Gastrocnemius medialis (tissue), 4 donors: Measurements from ENCODE around the gene THADA. TPM values are rescaled to one million over a fixed set of nuclear protein-coding genes. Genes with fewer than 3 reads are reported as not detected.

Source experiments
- ATAC-seq, 2 donors: fragments of 150-250 bp; one replicate each; pipeline ENCODE4 v1.9.1; 2016
- DNase-seq, 2 donors: peaks; one replicate each; pipeline ENCODE4 v3.0.0-alpha.2; 2019
- H3K27ac ChIP-seq, 4 donors: fragments of 200-600 bp; sonication (generic); 1 replicate in 1 of 4; 2 replicates in 3 of 4; pipeline ENCODE4 v1.5.1; 2016 to 2018; ENCODE audit warnings: mild to moderate bottlenecking in 2 of 4, moderate library complexity in 1 of 4
- H3K27me3 ChIP-seq, 3 donors: fragments of 200-600 bp; sonication (generic) in 2 of 3; 1 replicate in 1 of 3; 2 replicates in 2 of 3; pipeline versions ENCODE4 v1.5.1 to v1.6.0; 2016 to 2019; ENCODE audit warnings: mild to moderate bottlenecking in 1 of 3, moderate library complexity in 1 of 3
- H3K36me3 ChIP-seq, 2 donors: fragments of 200-600 bp; sonication (generic) in 1 of 2; one replicate each; pipeline ENCODE4 v1.5.1; 2017 to 2018
- H3K4me1 ChIP-seq, 2 donors: fragments of 200-600 bp; sonication (generic) in 1 of 2; one replicate each; pipeline ENCODE4 v1.5.1; 2016 to 2017; ENCODE audit warnings: mild to moderate bottlenecking in 2 of 2
- H3K4me3 ChIP-seq, 4 donors: fragments of 200-600 bp; sonication (generic) in 3 of 4; 1 replicate in 1 of 4; 2 replicates in 3 of 4; pipeline ENCODE4 v1.5.1; 2016 to 2019; ENCODE audit warnings: mild to moderate bottlenecking in 2 of 4
- H3K9me3 ChIP-seq, 3 donors: fragments of 200-600 bp; sonication (generic) in 2 of 3; 1 replicate in 1 of 3; 2 replicates in 2 of 3; pipeline ENCODE4 v1.5.1; 2016 to 2019
- POLR2A ChIP-seq, 2 donors: fragments of 450-650 bp; IDR thresholded peaks; one replicate each; pipeline ENCODE4 v1.6.1; 2017; ENCODE audit warnings: antibody characterized with exemption in 2 of 2, mild to moderate bottlenecking in 2 of 2, moderate library complexity in 2 of 2
- in situ Hi-C, 4 donors: fragments of 200-750 bp; cut with MboI; loops; one replicate each; pipeline versions ENCODE4 v1.15.0 to v1.8.0; 2017; ENCODE audit warnings: low sequenced_read_pairs in 4 of 4
- intact Hi-C: fragments of 100-400 bp; cut with DNase I; formaldehyde crosslinking; loops from one replicate; pipeline ENCODE4 v1.15.1; 2023; ENCODE audit warnings: low total_unique reads
- total RNA-seq, 4 donors: library from RNA; depleted of rRNA; stranded (reverse); fragments of >200 nt; gene quantifications; one replicate each; pipeline versions ENCODE4 v1.1.0 to v1.2.3, GENCODE V29; 2016
- TF ChIP-seq, protein P1 (sequence below), 5 experiments: fragments of 450-650 bp in 3 of 5; fragments of 200-600 bp in 2 of 5; sonication (generic) in 2 of 5; IDR thresholded peaks in 4 of 5; conservative IDR thresholded peaks in 1 of 5; 1 replicate in 4 of 5; 2 replicates in 1 of 5; pipeline ENCODE4 v1.5.1; 2016 to 2019; ENCODE audit warnings: antibody characterized with exemption in 5 of 5, mild to moderate bottlenecking in 3 of 5, moderate library complexity in 3 of 5

Gene THADA
- total RNA-seq, 4 donors from 2014 or later = 13.6 to 19.0 (median 16.2) TPM

- no peaks in the 10 kb centered on the region for H3K9me3 ChIP-seq
- H3K4me3 ChIP-seq = no peak overlapping the region
- H3K36me3 ChIP-seq = no peaks in the 10 kb centered on the region
- DNase-seq (no peak), ATAC-seq (peak in 1 of 2 donors; percentile 30)
- no peaks in the 10 kb centered on the region for H3K4me1 ChIP-seq
- peak overlapping the region; percentile 5 to 49 (median 36) for H3K27ac ChIP-seq
- H3K27me3 ChIP-seq = no peaks in the 10 kb centered on the region
- no peak for TF ChIP-seq POLR2A (IDR thresholded peaks at IDR 0.05)
- TF ChIP-seq, protein P1, sequence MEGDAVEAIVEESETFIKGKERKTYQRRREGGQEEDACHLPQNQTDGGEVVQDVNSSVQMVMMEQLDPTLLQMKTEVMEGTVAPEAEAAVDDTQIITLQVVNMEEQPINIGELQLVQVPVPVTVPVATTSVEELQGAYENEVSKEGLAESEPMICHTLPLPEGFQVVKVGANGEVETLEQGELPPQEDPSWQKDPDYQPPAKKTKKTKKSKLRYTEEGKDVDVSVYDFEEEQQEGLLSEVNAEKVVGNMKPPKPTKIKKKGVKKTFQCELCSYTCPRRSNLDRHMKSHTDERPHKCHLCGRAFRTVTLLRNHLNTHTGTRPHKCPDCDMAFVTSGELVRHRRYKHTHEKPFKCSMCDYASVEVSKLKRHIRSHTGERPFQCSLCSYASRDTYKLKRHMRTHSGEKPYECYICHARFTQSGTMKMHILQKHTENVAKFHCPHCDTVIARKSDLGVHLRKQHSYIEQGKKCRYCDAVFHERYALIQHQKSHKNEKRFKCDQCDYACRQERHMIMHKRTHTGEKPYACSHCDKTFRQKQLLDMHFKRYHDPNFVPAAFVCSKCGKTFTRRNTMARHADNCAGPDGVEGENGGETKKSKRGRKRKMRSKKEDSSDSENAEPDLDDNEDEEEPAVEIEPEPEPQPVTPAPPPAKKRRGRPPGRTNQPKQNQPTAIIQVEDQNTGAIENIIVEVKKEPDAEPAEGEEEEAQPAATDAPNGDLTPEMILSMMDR (IDR thresholded peaks at IDR 0.05 in 4 of 5, conservative IDR thresholded peaks at IDR 0.05 in 1 of 5) = no peak
- intact Hi-C loops (loop anchor here (10.0 kb wide), 1 partner anchor 385 kb away; no protein-coding TSS in a partner anchor), in situ Hi-C loops (loop anchor here (10.0 to 25.0 kb wide), 5 partner anchors 265 to 415 kb away; no protein-coding TSS in a partner anchor)
Observed at GRCh38 chr2:43239981-43240765, 355.7 kb downstream of the THADA start.

GRCh38 chr2:43238813-43239212, 357.0 kb downstream of the THADA start:
- intact Hi-C loops (loop anchor here (10.0 kb wide), 1 partner anchor 384 kb away; no protein-coding TSS in a partner anchor), in situ Hi-C loops (loop anchor here (10.0 to 25.0 kb wide), 5 partner anchors 264 to 414 kb away; no protein-coding TSS in a partner anchor)
- no peak overlapping the region for H3K4me3 ChIP-seq
- no peaks in the 10 kb centered on the region for H3K27me3 ChIP-seq
- no peaks in the 10 kb centered on the region for H3K9me3 ChIP-seq
- peak overlapping the region in 2 of 4 donors; percentile 3 to 5 for H3K27ac ChIP-seq
- no peaks in the 10 kb centered on the region for H3K36me3 ChIP-seq
- DNase-seq (no peak), ATAC-seq (no peak)
- TF ChIP-seq, protein P1 (IDR thresholded peaks at IDR 0.05 in 4 of 5, conservative IDR thresholded peaks at IDR 0.05 in 1 of 5) = no peak
- TF ChIP-seq POLR2A (IDR thresholded peaks at IDR 0.05) = no peak
- no peaks in the 10 kb centered on the region for H3K4me1 ChIP-seq

DNA sequence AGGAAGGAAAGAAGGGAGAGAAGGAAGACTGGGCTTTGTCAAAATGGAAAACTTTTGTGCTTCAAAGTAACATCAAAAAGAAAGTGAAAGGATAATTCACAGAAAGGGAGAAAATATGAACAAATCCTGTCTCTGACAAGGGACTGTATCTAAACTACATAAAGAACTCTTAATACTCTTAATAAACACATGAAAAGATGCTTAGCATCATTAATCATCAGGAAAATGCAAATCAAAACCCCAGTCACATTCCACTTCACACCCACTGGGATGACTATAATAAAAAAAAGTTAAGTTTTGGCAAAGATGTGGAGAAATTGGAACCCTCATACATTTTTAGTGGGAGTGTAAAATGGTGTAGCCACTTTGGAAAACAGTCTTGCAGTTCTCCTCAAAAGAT, 357.7 kb downstream of the THADA start:
- Histone ChIP-seq H3K9me3 (no peaks in the 10 kb centered on the region), H3K4me1 (no peaks in the 10 kb centered on the region), H3K36me3 (no peaks in the 10 kb centered on the region), H3K27ac (peak overlapping the region in 2 of 4 donors; percentile 3 to 7), H3K27me3 (no peaks in the 10 kb centered on the region), H3K4me3 (no peak overlapping the region)
- ATAC-seq (no peak), DNase-seq (no peak)
- TF ChIP-seq POLR2A (IDR thresholded peaks at IDR 0.05) = no peak
- TF ChIP-seq, protein P1 (IDR thresholded peaks at IDR 0.05 in 4 of 5, conservative IDR thresholded peaks at IDR 0.05 in 1 of 5) = no peak
- in situ Hi-C loops = loop anchor here (10.0 to 25.0 kb wide), 5 partner anchors 263 to 413 kb away; no protein-coding TSS in a partner anchor
- intact Hi-C loops = loop anchor here (10.0 kb wide), 1 partner anchor 383 kb away; no protein-coding TSS in a partner anchor

DNA sequence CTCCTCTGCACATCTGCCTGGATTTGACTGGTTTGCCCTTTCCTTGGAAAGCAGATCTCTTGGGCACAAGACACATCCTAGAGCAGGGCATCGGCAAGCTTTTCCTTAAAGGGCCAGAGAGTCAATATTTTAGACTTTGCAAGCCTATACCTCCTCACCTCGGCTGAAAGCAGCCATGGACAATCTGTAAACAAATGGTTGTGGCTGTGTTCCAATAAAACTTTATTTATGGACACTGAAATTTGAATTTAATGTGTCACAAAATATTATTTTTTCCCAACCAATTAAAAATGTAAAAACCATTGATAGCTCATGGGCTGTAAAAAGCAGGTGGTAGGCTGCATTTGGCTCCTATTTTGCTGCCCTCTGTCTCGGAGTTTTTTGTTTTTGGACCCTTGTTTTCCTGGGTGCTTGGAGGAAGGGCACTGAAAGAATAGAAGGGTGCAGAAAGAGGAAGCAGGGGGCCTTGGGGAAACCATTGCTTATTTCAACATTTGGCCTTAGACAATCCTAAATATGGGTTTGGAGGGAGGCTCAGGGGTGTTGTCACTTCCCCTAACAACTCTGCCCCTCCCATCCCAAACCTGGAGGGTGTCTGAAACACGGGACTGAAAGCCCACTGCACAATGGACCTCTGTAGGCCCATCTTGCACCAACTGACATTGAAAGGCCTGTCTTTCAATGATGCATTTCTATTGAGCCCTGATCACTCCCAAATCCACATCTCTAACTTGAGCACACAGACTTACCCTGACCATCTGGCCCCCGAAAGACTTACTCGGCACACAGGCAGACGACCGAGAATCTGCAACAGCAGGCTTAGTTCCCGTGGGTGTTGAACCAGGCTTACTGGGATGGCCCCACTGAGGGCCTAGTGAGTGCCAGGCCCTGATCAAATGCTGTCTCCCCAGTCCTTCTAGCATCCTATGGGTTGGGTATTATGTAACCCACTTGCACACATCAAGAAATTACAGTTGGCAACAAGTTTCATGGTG, 362.3 kb downstream of the THADA start:
- H3K4me3 ChIP-seq = no peak overlapping the region
- H3K27ac ChIP-seq = no peak overlapping the region
- no peak for ATAC-seq
- peaks cover 0 to 5% of the 10 kb centered on the region in 2 donors for H3K36me3 ChIP-seq
- H3K4me1 ChIP-seq = peaks cover 2 to 12% of the 10 kb centered on the region in 2 donors
- no peak for TF ChIP-seq POLR2A (IDR thresholded peaks at IDR 0.05)
- TF ChIP-seq, protein P1 (IDR thresholded peaks at IDR 0.05 in 4 of 5, conservative IDR thresholded peaks at IDR 0.05 in 1 of 5) = no peak
- H3K27me3 ChIP-seq = no peaks in the 10 kb centered on the region
- H3K9me3 ChIP-seq = no peaks in the 10 kb centered on the region
- DNase-seq = no peak
- in situ Hi-C loops (loop anchor here (5.0 to 25.0 kb wide), 9 partner anchors 106 to 409 kb away; no protein-coding TSS in a partner anchor), intact Hi-C loops (loop anchor here (10.0 kb wide), 1 partner anchor 379 kb away; no protein-coding TSS in a partner anchor)
